HUES6 (cell line): Measurements from ENCODE around the gene PRAMEF11.
"Not testable (repeated sequence)": the region's sequence is repeated elsewhere in the genome, so short reads cannot be mapped to it uniquely, and the experiment has no call there.

ENCODE experiments used
- H3K27ac ChIP-seq: 2 replicates; pipeline ENCODE4 v1.7.0; 2013; ENCODE audit warnings: low read depth, mild to moderate bottlenecking, low read length, inconsistent platforms
- H3K27me3 ChIP-seq: 2 replicates; pipeline ENCODE4 v1.6.1; 2013; ENCODE audit warnings: low read length; ENCODE audit not compliant: control insufficient read depth, insufficient read depth
- H3K36me3 ChIP-seq: 2 replicates; pipeline ENCODE4 v1.6.1; 2013; ENCODE audit warnings: low read length; ENCODE audit not compliant: control insufficient read depth, insufficient read depth
- H3K4me1 ChIP-seq: 2 replicates; pipeline ENCODE4 v1.6.1; 2013; ENCODE audit warnings: low read length; ENCODE audit not compliant: control insufficient read depth, insufficient read depth
- H3K4me3 ChIP-seq: 2 replicates; pipeline ENCODE4 v1.5.1; 2013; ENCODE audit warnings: low read depth, low read length
- H3K9ac ChIP-seq: one replicate; pipeline ENCODE4 v1.6.1; 2013; ENCODE audit warnings: mild to moderate bottlenecking, low read length
- H3K9me3 ChIP-seq: 2 replicates; pipeline ENCODE4 v1.6.1; 2013; ENCODE audit warnings: low read depth, low read length; ENCODE audit not compliant: control insufficient read depth, insufficient read depth

PRAMEF11 gene

GRCh38 chr1:12831310-12831709 is at the start of gene PRAMEF11:
TSS of gene PRAMEF11 (minus strand) at chr1:12831410. CDS start at chr1:12828789, 2,621 bp downstream.
- H3K4me1 ChIP-seq, H3K27ac ChIP-seq: not testable (repeated sequence)

GRCh38 chr1:12878453-12878852 is 47.2 kb upstream of the PRAMEF11 start:
- not testable (repeated sequence) for H3K9me3 ChIP-seq, H3K4me3 ChIP-seq, H3K27me3 ChIP-seq

More at GRCh38 chr1:12831310-12831709, at the start of gene PRAMEF11:
- not testable (repeated sequence) for H3K4me3 ChIP-seq, H3K27me3 ChIP-seq, H3K36me3 ChIP-seq, H3K9me3 ChIP-seq, H3K9ac ChIP-seq

GRCh38 chr1:12863131-12863880 is 32.1 kb upstream of the PRAMEF11 start:
- H3K9me3 ChIP-seq = peaks cover 21% of the 10 kb centered on the region; the same call in 1 of the 2 replicates
- not testable (repeated sequence) for H3K9ac ChIP-seq, H3K27me3 ChIP-seq, H3K36me3 ChIP-seq, H3K4me1 ChIP-seq, H3K4me3 ChIP-seq, H3K27ac ChIP-seq

More at GRCh38 chr1:12878453-12878852, 47.2 kb upstream of the PRAMEF11 start:
- not testable (repeated sequence) for H3K36me3 ChIP-seq, H3K27ac ChIP-seq, H3K9ac ChIP-seq, H3K4me1 ChIP-seq

- H3K27me3 ChIP-seq, H3K36me3 ChIP-seq, H3K27ac ChIP-seq, H3K4me3 ChIP-seq, H3K9ac ChIP-seq, H3K4me1 ChIP-seq: not testable (repeated sequence)
- H3K9me3 ChIP-seq = peaks cover 10% of the 10 kb centered on the region; the same call in 1 of the 2 replicates
These were observed 25.6 kb upstream of the PRAMEF11 start, which contains the start of gene PRAMEF2 for GRCh38 chr1:12856786-12857185. TSS of gene PRAMEF2 (plus strand) at chr1:12857086. CDS start at chr1:12859010, 1,924 bp downstream.

GRCh38 chr1:12851779-12852178 is 20.6 kb upstream of the PRAMEF11 start:
- Histone ChIP-seq H3K4me1 (no peaks in the 10 kb centered on the region), H3K27ac (no peak overlapping the region), H3K4me3 (no peak overlapping the region), H3K36me3 (no peaks in the 10 kb centered on the region), H3K27me3 (no peaks in the 10 kb centered on the region), H3K9me3 (peaks cover 18% of the 10 kb centered on the region; the same call in 1 of the 2 replicates), H3K9ac (no peak overlapping the region)

- not testable (repeated sequence) for H3K27ac ChIP-seq, H3K4me3 ChIP-seq, H3K4me1 ChIP-seq, H3K27me3 ChIP-seq, H3K9ac ChIP-seq, H3K36me3 ChIP-seq
- peaks cover 18% of the 10 kb centered on the region; the same call in 1 of the 2 replicates for H3K9me3 ChIP-seq
These were observed 17.4 kb upstream of the PRAMEF11 start, which contains the start of gene HNRNPCL1 for GRCh38 chr1:12848620-12849019. TSS of gene HNRNPCL1 (minus strand) at chr1:12848720. CDS start at chr1:12848289, 431 bp downstream.

- not testable (repeated sequence) for H3K9me3 ChIP-seq, H3K27ac ChIP-seq, H3K36me3 ChIP-seq, H3K4me3 ChIP-seq, H3K27me3 ChIP-seq, H3K4me1 ChIP-seq, H3K9ac ChIP-seq
These were observed 2.0 kb upstream of the PRAMEF11 start for GRCh38 chr1:12833251-12833650.

- H3K9me3 ChIP-seq, H3K27me3 ChIP-seq, H3K4me3 ChIP-seq, H3K27ac ChIP-seq, H3K9ac ChIP-seq, H3K36me3 ChIP-seq, H3K4me1 ChIP-seq: not testable (repeated sequence)
These were observed 12.1 kb downstream of the PRAMEF11 start for GRCh38 chr1:12819061-12819460.

- H3K36me3 ChIP-seq = no peaks in the 10 kb centered on the region
- no peaks in the 10 kb centered on the region; the same call in 1 of the 2 replicates for H3K4me1 ChIP-seq
- no peak overlapping the region for H3K9ac ChIP-seq
- no peak overlapping the region for H3K27ac ChIP-seq
- peaks cover 11% of the 10 kb centered on the region; the same call in 1 of the 2 replicates for H3K9me3 ChIP-seq
- no peak overlapping the region for H3K4me3 ChIP-seq
- H3K27me3 ChIP-seq = no peaks in the 10 kb centered on the region
These were observed 19.8 kb downstream of the PRAMEF11 start for GRCh38 chr1:12811409-12811784.

GRCh38 chr1:12810691-12811408 is 20.4 kb downstream of the PRAMEF11 start:
- no peaks in the 10 kb centered on the region for H3K27me3 ChIP-seq
- peaks cover 11% of the 10 kb centered on the region; the same call in 1 of the 2 replicates for H3K9me3 ChIP-seq
- no peak overlapping the region for H3K9ac ChIP-seq
- no peak overlapping the region for H3K4me3 ChIP-seq
- H3K4me1 ChIP-seq = no peaks in the 10 kb centered on the region; the same call in 1 of the 2 replicates
- no peak overlapping the region for H3K27ac ChIP-seq
- no peaks in the 10 kb centered on the region for H3K36me3 ChIP-seq

GRCh38 chr1:12809933-12810332 is 21.3 kb downstream of the PRAMEF11 start:
- no peaks in the 10 kb centered on the region; the same call in 1 of the 2 replicates for H3K4me1 ChIP-seq
- H3K4me3 ChIP-seq = no peak overlapping the region
- H3K27me3 ChIP-seq = no peaks in the 10 kb centered on the region
- H3K9ac ChIP-seq = no peak overlapping the region
- peaks cover 11% of the 10 kb centered on the region; the same call in 1 of the 2 replicates for H3K9me3 ChIP-seq
- H3K36me3 ChIP-seq = no peaks in the 10 kb centered on the region
- H3K27ac ChIP-seq = no peak overlapping the region
